GM21515 (cell line): ENCODE data around the gene LIMCH1.

Experiments used
- ATAC-seq: cut with Tn5 transposase; IDR thresholded peaks from one replicate; pipeline ENCODE4 v1.9.1; 2021; ENCODE audit not compliant: unreplicated experiment

The LIMCH1 gene

DNA sequence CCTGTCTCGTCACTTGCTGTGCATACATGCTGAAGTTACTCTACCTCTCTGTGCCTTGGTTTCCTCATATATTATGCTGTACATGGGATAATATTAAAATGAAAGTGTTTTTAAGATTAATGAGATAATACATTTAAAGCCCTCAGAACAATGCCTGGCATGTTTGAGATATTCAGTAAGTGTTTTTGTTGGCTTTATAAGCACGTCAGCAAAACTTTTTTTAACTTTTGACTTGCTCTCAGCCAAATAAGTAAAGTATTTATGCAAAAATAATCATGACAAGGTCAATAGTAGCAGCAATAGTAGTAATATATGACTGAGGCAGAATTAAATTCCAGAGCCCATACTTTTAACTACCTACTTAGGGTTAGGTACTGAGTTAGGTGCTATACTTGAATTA lies 29.2 kb downstream of the LIMCH1 start:
- ATAC-seq, result no peak

DNA sequence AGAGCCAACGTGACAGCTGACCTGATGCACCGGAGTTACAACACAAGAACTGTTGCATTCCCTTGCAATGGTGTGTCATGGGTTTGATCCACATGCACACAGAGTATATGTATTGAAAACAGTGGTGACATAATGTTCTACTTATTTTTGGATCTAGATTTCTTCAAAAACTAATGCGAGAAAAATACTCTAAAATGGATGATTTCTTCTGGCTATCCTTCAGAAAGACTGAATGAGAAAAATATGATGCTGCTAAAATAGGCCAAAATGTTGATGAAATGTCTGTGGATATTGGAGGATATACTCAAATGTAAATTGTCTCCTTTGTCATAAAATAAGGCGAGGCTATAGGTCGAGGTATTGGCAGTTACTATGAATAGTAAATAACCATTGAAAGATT lies 30.4 kb downstream of the LIMCH1 start:
- no peak for ATAC-seq

DNA sequence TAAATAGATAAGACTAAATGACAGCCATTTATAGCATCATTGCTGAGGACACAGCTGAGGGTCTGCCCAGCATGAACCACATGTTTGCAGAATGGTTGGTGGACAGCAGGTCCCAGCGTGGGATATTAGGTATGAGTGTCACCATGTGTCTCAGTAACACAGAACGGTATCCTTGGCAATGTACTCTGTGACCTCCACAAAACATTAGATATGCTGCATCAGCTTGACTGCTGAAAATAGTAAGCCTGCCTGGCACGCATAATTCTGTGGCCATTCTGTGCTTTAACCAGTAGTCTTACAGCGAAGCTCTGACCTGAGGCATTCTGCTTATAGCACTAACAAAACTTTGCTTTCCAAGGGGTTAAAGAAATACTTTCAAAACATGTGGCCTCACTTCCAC lies 32.0 kb downstream of the LIMCH1 start:
- ATAC-seq, result no peak

DNA sequence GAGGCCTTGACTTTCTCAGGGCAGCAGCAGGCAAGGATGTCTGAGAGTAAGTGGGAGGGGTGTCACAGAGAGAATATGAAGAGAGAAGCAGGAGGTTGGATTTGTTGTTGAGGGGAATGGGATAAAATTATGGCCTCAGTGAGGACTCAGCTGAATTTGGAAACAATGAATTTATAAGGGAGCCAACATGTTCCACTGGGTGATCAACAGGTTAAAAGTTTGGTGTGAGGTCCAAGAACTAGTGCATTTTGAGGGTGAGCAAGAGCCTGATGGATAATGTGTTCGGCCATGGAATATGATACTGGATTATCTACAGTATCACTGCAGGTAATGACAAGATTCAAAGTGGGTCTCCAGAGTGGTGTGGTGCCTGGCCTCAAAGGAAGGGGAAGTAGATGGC lies 33.5 kb downstream of the LIMCH1 start:
- no peak for ATAC-seq

DNA sequence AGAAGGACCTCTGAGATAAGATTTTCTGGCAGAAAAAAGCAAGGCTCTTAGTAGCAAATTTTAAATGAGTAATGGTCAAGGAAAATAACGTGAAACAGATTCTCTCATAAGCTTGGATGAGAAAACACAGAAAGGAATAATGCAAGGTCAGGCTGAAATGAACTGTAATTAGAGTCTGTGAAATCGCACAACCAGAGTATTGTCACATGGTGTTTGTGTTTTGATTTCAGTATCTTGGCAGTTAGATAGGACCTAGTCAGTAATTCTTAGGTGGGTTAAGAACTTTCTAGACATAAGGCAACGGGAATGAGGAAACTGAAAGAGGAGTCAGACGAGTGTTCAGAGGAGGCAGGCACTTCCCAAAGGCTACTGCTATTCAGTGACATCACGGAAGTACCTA lies 34.6 kb downstream of the LIMCH1 start:
- ATAC-seq, result no peak

DNA sequence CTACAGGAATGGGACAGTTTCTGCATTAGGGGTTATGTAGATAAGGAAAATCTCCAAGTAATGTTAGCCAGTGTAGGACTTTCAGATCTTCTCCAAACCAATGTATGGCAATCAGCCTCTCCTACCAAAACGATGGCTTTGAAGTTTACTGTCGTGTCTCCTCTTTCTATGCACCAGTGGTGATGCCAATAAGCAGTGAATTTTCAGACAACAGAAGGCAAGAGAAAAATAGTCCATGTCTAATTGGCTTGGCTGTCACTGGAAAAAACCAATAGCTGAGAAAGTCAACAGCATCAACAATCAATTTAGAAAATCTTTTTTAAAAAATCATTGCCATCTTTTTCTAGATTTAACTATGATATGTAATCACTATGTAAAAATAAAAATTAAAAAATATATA lies 35.0 kb downstream of the LIMCH1 start:
- ATAC-seq, result no peak

DNA sequence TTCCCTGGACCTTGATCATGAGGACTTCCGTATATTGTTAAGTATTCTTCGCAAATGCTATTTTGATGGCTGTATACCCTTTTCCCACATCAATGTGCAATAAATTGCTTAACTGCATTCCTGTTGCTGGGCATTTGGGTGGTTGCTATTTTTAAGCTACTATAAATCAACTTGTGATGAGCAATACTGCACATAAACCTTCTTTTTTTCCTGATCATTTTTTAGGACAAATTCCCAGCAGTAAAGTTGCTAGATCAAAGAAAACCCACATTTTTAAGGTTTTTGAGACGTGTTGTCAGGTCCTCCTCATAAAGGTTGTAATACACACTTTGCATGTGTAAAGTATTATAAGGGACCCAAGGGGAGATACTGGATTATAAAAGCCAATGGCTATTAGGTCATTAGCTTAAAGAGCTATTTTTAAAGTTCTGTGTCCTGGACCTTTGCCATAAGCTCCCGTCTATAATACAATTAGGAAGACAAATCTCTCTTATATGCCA lies 35.6 kb downstream of the LIMCH1 start:
- no peak for ATAC-seq

DNA sequence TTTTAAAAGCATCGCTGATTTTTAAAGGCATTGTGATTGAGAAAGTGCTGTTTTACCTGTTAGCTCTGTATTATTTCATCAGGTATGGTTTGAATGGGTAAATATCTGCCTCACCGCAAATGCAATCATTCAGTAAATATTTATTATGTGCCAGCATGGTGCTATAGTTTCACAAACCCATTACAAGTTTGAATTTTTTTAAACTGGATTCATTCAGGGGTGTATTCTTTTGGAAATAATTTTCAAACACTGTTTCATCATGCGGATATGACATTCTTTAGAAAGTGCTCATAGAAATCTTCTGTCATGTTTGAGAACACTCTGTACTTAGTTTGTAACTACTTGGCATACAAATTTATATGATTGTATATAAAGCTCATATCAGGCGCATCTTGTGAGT lies 37.2 kb downstream of the LIMCH1 start:
- no peak for ATAC-seq

DNA sequence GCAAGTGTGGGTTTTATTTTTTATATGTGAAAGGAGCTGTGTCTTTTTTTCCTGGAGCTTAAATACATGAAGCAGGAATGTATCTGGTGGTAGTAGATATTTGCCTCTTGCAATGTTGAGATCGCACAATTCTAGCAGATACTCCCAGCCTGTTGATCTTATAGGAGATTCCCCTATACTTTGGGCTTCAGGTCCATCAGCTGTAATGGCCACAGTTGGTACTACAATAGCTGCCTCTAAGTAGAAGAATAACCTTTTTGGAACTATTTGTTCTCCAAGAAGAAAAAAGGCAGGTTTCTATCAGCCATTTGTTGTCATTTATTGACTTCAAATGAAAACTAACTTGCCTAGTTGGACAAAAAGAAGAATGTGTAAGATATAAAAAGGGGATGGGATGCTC lies 37.7 kb downstream of the LIMCH1 start:
- no peak for ATAC-seq

DNA sequence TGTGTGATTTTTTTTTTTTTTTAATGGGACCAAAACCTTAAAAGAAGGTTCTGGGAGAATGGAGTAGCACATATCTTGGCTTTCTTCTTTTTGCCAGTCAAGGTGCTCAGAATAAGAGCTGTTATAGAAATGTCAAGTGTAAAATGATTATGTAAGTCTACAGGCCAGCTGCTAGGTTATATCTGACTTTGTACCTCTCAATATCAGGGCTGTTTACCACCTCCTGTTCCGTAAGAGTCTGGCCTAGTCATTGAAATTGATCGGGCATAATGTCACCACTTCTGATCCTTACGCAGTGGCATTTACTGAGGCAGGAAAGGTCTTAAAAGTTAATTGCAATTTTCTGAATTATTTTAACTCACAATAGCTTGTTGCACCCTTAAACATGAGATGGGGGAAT lies 41.1 kb downstream of the LIMCH1 start:
- ATAC-seq, result no peak

DNA sequence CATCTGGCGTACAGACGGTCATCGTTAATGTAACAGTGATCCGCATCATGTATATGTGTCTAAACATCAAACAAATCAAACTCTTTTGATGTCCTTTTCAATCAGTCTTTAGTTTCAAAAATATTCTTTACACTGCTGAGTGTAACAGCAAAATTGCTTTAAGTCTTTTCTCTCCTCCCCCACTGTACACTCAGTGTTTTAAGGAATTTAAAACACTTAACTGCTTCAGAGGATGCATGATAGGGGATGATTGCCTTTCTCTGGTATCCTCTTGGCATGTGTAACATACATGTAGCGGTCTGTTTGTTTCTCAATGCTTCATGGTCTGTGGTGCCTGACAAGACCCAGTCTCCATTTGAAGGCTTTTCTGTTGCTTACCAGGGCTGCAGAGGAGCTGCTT lies 41.6 kb downstream of the LIMCH1 start:
- no peak for ATAC-seq

DNA sequence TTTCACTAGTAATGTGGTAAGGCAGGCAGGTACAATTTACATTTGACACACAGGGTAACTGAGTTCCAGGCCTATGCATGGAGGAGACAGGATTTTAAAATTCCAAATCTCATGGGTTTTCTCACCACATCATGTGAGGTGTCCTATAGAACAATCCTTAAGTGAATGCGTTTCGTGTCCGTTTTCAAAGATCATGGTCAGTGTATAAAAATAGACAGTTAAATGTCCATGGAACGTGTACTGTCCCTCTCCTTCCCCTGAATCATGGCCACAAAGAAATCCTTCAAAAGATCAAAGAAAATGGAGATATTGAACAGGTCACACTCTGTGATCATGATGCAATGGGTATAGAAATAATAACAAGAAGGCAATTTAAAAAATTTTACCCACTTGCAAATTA lies 42.0 kb downstream of the LIMCH1 start:
- no peak for ATAC-seq

DNA sequence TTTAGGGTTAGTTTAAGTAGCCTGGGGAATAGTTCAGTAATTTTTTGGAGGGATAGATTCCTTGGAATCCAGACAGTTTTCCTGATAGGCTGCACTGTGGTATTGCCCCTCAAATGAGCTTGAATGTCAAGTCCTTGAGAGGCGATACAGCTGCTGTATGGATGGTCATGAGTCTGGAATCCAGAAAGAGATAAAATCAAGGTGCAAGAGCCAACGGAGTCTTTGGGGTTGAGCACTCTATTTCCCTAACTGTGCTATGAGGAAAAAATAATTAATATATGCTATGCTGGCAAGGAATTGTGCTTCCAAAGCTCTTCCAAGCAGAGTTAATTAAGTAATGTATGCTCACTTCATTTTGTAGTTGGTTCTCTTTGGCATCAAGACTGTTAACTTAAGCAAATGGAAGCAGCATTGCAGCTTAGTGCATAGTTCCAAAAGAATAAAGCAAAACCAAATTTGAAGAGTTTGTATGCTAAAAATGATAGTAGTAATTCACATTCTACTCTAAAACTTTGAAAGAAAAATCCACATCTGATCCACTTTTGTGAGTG lies 48.8 kb downstream of the LIMCH1 start:
- no peak for ATAC-seq

DNA sequence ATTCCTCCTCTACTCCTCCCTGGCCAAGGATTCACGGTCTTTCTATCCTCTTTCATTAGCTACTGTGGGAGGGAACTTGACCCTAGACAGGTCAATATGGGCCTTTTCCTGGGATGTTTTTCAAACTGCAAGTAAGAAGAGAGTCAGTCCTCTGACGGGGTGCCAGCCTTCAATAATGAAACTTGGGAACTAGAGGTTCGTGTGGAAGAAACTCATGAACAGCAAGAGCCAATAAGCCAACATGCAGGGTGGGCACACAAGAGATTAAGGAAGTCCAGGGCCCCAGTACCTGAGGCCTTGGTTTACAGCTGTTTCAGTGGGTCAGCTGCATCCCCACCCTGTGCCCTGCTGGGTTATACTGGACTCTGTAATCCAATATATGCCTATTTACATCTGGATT lies 49.3 kb downstream of the LIMCH1 start:
- no peak for ATAC-seq

DNA sequence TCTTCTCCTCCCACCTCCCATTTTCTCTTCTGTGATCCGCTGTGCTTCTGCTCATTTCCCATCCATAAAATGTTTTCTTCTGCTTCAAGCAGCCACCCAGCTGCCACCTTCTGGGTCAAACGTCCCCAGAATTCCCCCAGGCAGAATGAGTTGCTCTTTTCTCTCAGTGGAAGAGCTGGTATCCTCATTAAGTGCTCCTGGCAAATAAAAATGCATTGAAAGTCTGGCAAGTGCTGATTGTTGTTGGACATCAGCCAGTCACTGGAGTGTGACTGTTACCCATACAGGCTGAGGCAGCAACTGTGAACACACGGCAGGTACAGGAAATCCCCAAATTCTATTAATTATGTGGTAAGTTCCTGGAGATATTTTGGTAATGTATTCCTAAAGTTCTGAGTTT lies 52.6 kb downstream of the LIMCH1 start:
- ATAC-seq, result no peak

DNA sequence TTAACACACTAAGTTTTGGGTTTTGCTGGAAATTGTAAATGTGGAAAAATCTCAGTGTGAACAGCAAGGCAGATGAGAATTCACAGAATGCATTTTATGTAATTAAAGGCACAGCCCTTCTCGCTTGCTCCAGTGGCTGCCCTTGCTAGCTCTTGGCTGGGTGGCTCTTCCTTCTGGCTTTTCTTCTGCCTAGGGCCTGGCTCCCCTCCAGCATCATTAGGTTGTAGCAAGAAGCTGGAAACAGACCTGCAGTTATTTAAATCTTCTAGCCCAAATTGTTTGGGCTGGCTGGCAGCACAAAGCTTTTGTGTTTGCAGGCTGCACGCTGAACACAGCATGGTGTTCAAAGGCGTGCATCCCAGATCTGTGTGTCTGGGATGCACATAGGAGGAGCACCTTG lies 56.5 kb downstream of the LIMCH1 start:
- no peak for ATAC-seq

DNA sequence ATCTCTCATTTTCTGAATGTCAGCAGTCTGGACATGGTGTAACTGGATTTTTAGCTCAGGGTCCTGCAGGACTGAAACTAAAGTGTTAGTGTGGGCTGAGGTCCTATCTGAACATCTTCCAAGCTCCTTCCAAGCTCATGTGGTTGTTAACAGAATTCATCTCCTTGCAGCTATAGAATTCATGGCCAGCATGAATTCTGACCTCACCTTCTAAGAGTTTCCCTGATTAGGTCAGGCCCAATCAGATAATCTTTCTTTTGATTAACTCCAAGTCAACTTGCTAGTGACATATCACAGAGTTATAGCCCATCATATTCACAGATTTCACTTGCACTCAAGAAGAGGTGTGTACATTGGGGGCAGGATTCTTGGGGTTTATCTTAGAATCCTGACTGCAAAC lies 59.5 kb downstream of the LIMCH1 start:
- no peak for ATAC-seq

DNA sequence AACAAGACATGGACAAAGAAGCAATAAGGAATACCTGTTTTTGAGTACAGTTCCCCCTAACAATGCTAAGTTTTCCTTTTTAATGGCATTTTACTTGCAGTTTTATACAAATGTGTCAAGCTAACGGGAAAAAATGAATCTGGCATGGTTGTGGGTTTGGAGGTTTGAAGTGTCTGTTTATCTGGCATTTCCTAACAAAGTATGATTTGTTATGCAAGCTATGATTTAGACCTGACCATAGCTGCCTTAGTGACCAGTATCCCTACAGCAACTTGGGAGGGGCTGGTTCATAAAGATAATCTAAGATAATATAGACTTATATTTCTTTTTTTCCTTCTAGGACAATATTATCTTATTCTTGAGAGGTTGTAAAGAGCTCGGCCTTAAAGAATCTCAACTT lies 60.6 kb downstream of the LIMCH1 start:
- no peak for ATAC-seq

DNA sequence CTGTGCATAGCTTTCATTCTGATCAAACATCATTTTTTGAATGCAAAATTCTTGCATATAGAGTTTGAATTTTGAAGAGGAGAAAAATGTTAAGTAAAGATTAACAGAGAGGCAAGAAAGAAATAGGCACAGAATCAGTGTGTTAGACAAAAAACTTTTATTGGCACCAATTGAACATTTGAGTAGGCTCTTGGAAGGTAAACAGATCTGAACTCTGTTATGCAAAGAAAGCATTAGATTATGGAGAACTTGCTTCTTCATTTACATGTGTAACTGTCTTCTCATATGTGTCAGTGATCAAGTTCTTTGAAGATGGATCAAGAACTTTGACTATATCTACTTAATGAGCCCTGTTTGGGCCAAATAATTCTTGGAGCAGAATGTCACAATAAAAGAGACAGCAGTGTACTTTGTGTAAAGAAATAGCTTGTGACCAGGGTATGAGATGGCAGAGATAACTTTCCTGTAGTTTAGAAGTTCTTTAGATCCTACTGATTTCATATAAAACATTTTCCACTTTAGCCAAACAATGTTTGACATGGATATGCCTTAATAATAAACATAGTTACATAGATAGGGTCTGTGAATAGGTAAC lies 61.3 kb downstream of the LIMCH1 start:
- ATAC-seq, result no peak

DNA sequence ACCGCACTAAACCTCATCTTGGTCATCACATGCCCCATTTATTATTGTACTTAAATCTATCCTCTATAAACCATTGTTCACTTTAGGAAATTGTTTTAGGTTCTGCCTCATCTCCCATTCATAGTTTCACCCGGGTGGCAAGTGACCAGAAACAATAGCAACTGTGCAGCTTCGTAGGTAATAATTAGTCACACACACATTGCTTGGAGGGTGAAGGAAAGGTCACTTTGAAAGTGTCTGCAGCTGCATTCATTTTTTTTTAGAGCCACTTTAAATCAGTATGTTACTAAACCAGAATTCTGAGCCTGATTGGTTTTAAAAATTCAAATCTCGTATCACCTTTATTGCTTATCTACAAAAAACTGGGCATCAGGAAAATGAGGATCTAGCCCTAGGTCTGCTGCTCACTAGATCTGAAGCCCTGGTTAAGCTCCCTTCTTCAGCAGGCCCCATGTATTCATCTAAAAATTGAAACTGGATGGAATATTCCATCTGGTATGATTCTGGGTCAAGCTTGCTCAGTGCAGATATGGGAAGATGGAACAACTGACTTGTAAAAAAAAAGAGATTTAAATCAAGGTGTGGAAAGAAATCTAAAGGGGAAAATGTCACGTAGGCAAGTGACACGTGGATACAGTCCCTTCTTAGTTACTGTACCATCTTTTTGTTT lies 62.4 kb downstream of the LIMCH1 start:
- no peak for ATAC-seq

DNA sequence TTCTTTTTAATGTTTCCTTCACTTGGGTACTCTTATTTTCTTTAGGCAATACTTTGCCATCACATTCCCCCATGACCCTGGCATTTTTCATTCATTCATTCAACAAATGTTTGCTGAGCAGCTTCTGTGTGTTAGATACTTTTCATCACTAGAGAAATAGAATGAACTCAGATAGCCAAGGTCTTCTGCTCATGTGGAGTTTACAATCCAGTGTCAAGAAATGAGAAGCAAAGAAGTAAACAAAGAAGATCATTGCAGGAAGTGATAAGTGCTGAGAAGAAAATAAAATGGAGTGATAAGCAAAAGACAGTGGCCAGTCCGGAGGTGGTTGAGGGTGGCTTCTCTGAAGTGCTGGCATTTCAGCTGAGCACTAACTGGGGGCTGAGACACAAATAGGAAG lies 63.1 kb downstream of the LIMCH1 start:
- ATAC-seq, result no peak

DNA sequence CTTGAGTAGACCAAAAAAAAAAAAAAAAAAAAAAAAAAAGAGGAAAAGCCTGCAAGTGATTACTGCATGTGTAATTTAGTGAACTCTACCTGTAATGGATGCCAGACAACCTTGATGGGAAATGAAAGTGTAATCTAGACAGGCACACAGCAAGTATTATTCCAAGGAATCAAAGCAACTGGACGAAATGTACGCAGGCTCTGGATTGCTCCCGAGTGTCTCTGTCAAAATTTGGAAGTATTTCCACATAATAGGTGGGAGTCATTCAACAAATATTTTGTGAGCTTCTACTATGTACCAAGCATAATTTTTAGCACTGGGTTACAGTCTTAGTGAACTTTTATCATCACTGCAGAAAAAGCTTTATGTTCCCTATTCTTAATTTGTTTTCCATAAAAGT lies 64.2 kb downstream of the LIMCH1 start:
- ATAC-seq, result no peak
